GM15510 (cell line): ENCODE results near the gene SORBS1.

Experiments
- POLR2A ChIP-seq: IDR thresholded peaks from 3 replicates; pipeline ENCODE4 v1.6.1; 2011; ENCODE audit warnings: borderline replicate concordance; ENCODE audit not compliant: insufficient read length; ENCODE audit errors: extremely low read depth

The SORBS1 gene

GRCh38 chr10:95573527-95573926 is 12.4 kb upstream of the SORBS1 start:
- no peak for TF ChIP-seq POLR2A

- no peak for TF ChIP-seq POLR2A
Measured at GRCh38 chr10:95572131-95572820, 11.1 kb upstream of the SORBS1 start.

GRCh38 chr10:95571390-95571789 is 10.2 kb upstream of the SORBS1 start:
- TF ChIP-seq POLR2A, result no peak

- no peak for TF ChIP-seq POLR2A
Measured at GRCh38 chr10:95569368-95569767, 8.2 kb upstream of the SORBS1 start.

GRCh38 chr10:95567903-95568630 is 6.9 kb upstream of the SORBS1 start:
- no peak for TF ChIP-seq POLR2A

- TF ChIP-seq POLR2A, result no peak
Measured at GRCh38 chr10:95566136-95566535, 5.0 kb upstream of the SORBS1 start.

GRCh38 chr10:95565336-95565735 is 4.2 kb upstream of the SORBS1 start:
- TF ChIP-seq POLR2A, result no peak

GRCh38 chr10:95564291-95564690 is 3.1 kb upstream of the SORBS1 start:
- TF ChIP-seq POLR2A, result no peak

- no peak for TF ChIP-seq POLR2A
Measured at GRCh38 chr10:95562341-95562965, 1.3 kb upstream of the SORBS1 start.

- TF ChIP-seq POLR2A, result no peak
Measured at GRCh38 chr10:95561864-95562177, 650 bp upstream of the SORBS1 start.

GRCh38 chr10:95560278-95561176 is 644 bp downstream of the SORBS1 start:
- TF ChIP-seq POLR2A, result no peak

- no peak for TF ChIP-seq POLR2A
Measured at GRCh38 chr10:95559896-95560277, 1.3 kb downstream of the SORBS1 start.

GRCh38 chr10:95559471-95559870 is 1.7 kb downstream of the SORBS1 start:
- TF ChIP-seq POLR2A, result no peak

- TF ChIP-seq POLR2A, result no peak
Measured at GRCh38 chr10:95558593-95559320, 2.4 kb downstream of the SORBS1 start.
